Natural killer cell (primary cell): ENCODE results near the gene PDE4D. TPM values are rescaled to one million over a fixed set of nuclear protein-coding genes. Genes with fewer than 3 reads are reported as not detected.

ENCODE experiments used
- ATAC-seq, 3 donors: fragments of 150-1000 bp in 2 of 3; fragments of 200-7000 bp in 1 of 3; cut with Tn5 transposase; 1 replicate in 1 of 3; 2 replicates in 2 of 3; pipeline ENCODE4 v1.10.0; 2021; ENCODE audit warnings: mild to moderate bottlenecking in 2 of 3, moderate library complexity in 2 of 3
- DNase-seq, 2 donors: peaks; one replicate each; pipeline versions ENCODE4 v3.0.0 to v3.0.0-alpha.2; 2013 to 2021; ENCODE audit warnings: mixed read lengths in 1 of 2
- H3K27ac ChIP-seq: one replicate; pipeline ENCODE4 v1.5.1; 2013; ENCODE audit warnings: mild to moderate bottlenecking, low read length
- H3K27me3 ChIP-seq: one replicate; pipeline ENCODE4 v1.6.1; 2013; ENCODE audit warnings: low read length; ENCODE audit not compliant: control insufficient read depth, insufficient read depth
- H3K36me3 ChIP-seq: one replicate; pipeline ENCODE4 v1.6.1; 2013; ENCODE audit warnings: low read length; ENCODE audit not compliant: control insufficient read depth, insufficient read depth
- H3K4me1 ChIP-seq: one replicate; pipeline ENCODE4 v1.6.1; 2013; ENCODE audit warnings: low read length; ENCODE audit not compliant: control insufficient read depth, insufficient read depth
- H3K4me3 ChIP-seq: one replicate; pipeline ENCODE4 v1.5.1; 2013; ENCODE audit warnings: low read length
- H3K9me3 ChIP-seq: one replicate; pipeline ENCODE4 v1.6.1; 2013; ENCODE audit warnings: low read length; ENCODE audit not compliant: control insufficient read depth, insufficient read depth
- H3K27ac Mint-ChIP-seq, 2 donors: one replicate each; pipeline ENCODE4 v1.8.0; 2022; ENCODE audit warnings: mild to moderate bottlenecking in 2 of 2, mixed read lengths in 2 of 2, moderate library complexity in 1 of 2
- H3K27me3 Mint-ChIP-seq, 2 donors: one replicate each; pipeline ENCODE4 v1.8.0; 2022; ENCODE audit warnings: low read depth in 2 of 2, mixed read lengths in 2 of 2
- H3K36me3 Mint-ChIP-seq: one replicate; pipeline ENCODE4 v1.8.0; 2022; ENCODE audit warnings: mixed read lengths
- H3K4me1 Mint-ChIP-seq, 2 donors: one replicate each; pipeline ENCODE4 v1.8.0; 2022; ENCODE audit warnings: mixed read lengths in 2 of 2
- H3K4me3 Mint-ChIP-seq: one replicate; pipeline ENCODE4 v1.8.0; 2022; ENCODE audit warnings: mild to moderate bottlenecking, moderate library complexity, mixed read lengths
- H3K9me3 Mint-ChIP-seq, 2 donors: one replicate each; pipeline ENCODE4 v1.8.0; 2022; ENCODE audit warnings: mixed read lengths in 2 of 2
- WGBS: methylation state at CpG from one replicate; pipeline ENCODE4 v1.1.7; 2013; ENCODE audit warnings: missing lambda C conversion rate; ENCODE audit not compliant: insufficient coverage; 5-methylcytosine and 5-hydroxymethylcytosine counted together
- intact Hi-C: fragments of 100-400 bp; cut with micrococcal nuclease; formaldehyde crosslinking; loops from one replicate; pipeline ENCODE4 v1.14.2; 2022
- total RNA-seq, 4 donors: library from RNA; stranded (reverse); fragments of 120-200 nt in 1 of 4; gene quantifications; one replicate each; pipeline versions ENCODE4 v1.2.3 to v1.2.4, GENCODE V29; 2013 to 2022
- TF ChIP-seq, protein P1 (sequence below): fragments of 200-600 bp; IDR thresholded peaks from one replicate; pipeline ENCODE4 v1.8.0; 2022; ENCODE audit warnings: antibody characterized with exemption

PDE4D gene
- total RNA-seq, 3 donors from 2014 or later (not counting 1 experiment from before 2014, with no cell fraction given): 109 to 170 (median 116) TPM

DNA sequence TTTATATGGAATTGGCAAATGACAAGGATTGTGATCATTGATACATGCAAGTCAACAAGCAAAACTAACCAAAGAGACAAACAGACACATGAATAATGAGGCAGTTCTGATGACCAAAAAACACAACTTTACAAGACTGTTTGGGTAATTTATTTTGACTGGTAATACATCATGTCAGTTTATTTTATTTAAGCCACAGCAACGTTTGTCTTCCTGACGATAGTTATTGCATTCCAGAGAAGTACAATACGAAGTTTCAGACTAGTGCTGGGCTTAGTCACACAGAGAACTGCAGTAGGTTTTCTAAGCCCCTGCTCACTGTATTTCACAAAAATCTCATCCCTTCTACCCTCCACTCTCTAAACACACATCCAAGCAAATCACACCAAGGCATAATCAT is 796.4 kb downstream of the PDE4D start:
- 82% methylated on average over 3 of the region's 3 CpGs for WGBS
- no peak overlapping the region for H3K4me3 Mint-ChIP-seq
- peaks cover 16% of the 10 kb centered on the region for H3K4me1 ChIP-seq
- H3K27me3 Mint-ChIP-seq: no peaks in the 10 kb centered on the region
- no peak overlapping the region for H3K27ac ChIP-seq
- no peak for DNase-seq
- no peaks in the 10 kb centered on the region for H3K36me3 Mint-ChIP-seq
- H3K36me3 ChIP-seq: no peaks in the 10 kb centered on the region
- TF ChIP-seq, protein P1, sequence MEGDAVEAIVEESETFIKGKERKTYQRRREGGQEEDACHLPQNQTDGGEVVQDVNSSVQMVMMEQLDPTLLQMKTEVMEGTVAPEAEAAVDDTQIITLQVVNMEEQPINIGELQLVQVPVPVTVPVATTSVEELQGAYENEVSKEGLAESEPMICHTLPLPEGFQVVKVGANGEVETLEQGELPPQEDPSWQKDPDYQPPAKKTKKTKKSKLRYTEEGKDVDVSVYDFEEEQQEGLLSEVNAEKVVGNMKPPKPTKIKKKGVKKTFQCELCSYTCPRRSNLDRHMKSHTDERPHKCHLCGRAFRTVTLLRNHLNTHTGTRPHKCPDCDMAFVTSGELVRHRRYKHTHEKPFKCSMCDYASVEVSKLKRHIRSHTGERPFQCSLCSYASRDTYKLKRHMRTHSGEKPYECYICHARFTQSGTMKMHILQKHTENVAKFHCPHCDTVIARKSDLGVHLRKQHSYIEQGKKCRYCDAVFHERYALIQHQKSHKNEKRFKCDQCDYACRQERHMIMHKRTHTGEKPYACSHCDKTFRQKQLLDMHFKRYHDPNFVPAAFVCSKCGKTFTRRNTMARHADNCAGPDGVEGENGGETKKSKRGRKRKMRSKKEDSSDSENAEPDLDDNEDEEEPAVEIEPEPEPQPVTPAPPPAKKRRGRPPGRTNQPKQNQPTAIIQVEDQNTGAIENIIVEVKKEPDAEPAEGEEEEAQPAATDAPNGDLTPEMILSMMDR: no peak
- H3K9me3 Mint-ChIP-seq: no peaks in the 10 kb centered on the region
- no peaks in the 10 kb centered on the region for H3K9me3 ChIP-seq
- intact Hi-C loops: no loop called here
- H3K27ac Mint-ChIP-seq: peak overlapping the region; percentile 4 to 88
- no peaks in the 10 kb centered on the region for H3K27me3 ChIP-seq
- peaks cover 45 to 55% of the 10 kb centered on the region in 2 donors for H3K4me1 Mint-ChIP-seq
- ATAC-seq: no peak
- H3K4me3 ChIP-seq: no peak overlapping the region

DNA sequence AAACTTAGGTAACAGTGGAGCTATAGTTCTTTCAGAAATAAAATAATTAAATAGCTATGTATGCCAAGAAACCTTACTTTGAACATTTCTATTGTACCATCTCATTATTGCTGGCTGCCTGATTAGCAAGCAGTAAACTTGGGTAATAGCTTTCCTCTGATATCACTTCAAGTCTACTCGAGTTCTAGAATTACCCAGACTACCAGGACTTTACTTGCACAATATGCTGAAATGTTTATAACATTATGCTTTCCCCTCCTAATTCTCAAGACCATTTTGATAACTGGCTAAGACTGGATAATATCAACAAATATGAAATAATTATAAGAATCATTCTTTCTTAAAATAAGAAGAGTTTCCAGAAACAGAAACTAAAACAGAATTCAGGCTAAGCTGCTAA is 798.0 kb downstream of the PDE4D start:
- 100% methylated on average over 1 of the region's 1 CpG for WGBS
- Mint-ChIP-seq H3K4me1 (peaks cover 36 to 46% of the 10 kb centered on the region in 2 donors), H3K9me3 (no peaks in the 10 kb centered on the region), H3K4me3 (no peak overlapping the region), H3K27me3 (no peaks in the 10 kb centered on the region), H3K36me3 (no peaks in the 10 kb centered on the region), H3K27ac (peak overlapping the region; percentile 60 to 71)
- TF ChIP-seq, protein P1: no peak
- H3K36me3 ChIP-seq: no peaks in the 10 kb centered on the region
- H3K4me3 ChIP-seq: no peak overlapping the region
- DNase-seq: no peak
- no peak for ATAC-seq
- H3K27me3 ChIP-seq: no peaks in the 10 kb centered on the region
- no peaks in the 10 kb centered on the region for H3K9me3 ChIP-seq
- H3K27ac ChIP-seq: no peak overlapping the region
- intact Hi-C loops: no loop called here
- H3K4me1 ChIP-seq: peaks cover 11% of the 10 kb centered on the region

DNA sequence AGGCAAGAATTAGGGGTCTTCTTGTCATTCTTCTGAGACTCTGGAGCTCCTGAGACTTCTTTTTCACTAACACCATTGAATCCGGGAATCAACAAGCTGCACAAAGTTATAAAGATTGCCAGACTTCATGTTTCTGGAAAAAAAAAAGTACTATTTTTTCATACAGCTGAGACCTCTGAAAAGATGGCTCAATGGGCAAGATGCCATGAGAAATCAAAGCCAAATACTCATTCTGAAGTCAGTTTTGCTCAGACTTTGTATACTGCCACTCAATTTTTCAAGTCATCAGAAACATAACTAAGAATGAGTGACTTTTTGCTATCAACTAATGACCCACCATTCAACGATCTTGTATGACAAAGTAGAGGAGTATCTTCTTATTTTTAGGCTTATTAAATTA is 798.7 kb downstream of the PDE4D start:
- TF ChIP-seq, protein P1: no peak
- Histone ChIP-seq H3K27me3 (no peaks in the 10 kb centered on the region), H3K4me3 (no peak overlapping the region), H3K36me3 (no peaks in the 10 kb centered on the region), H3K9me3 (no peaks in the 10 kb centered on the region), H3K27ac (no peak overlapping the region), H3K4me1 (peaks cover 8% of the 10 kb centered on the region)
- H3K4me3 Mint-ChIP-seq: no peak overlapping the region
- intact Hi-C loops: no loop called here
- no peak overlapping the region for H3K27ac Mint-ChIP-seq
- H3K27me3 Mint-ChIP-seq: no peaks in the 10 kb centered on the region
- 89% methylated on average over 1 of the region's 2 CpGs for WGBS
- ATAC-seq (no peak), DNase-seq (no peak)
- no peaks in the 10 kb centered on the region for H3K36me3 Mint-ChIP-seq
- H3K4me1 Mint-ChIP-seq: peaks cover 30 to 40% of the 10 kb centered on the region in 2 donors
- H3K9me3 Mint-ChIP-seq: no peaks in the 10 kb centered on the region

DNA sequence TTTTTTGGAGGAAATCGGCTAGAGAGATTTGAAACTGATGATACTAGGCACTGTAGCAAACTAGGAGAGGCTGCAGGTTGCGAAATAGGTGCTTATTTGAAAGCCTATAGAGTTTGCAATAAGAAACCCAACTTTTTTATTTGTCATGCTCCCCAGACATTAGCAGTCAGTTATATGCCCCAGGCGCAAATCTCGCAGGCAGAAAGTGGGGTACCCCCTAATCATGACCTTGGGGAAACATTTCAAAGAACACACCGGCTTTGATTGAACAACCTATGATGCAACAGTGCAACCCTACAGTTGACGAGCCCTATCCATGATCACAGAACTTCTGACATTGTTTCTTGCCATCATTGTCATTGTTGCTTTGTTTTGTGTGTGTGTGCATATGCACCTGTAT is 800.2 kb downstream of the PDE4D start:
- intact Hi-C loops: no loop called here
- no peak overlapping the region for H3K4me3 Mint-ChIP-seq

More for the DNA sequence above, 800.2 kb downstream of the PDE4D start:
- Histone ChIP-seq H3K4me1 (peaks cover 2% of the 10 kb centered on the region), H3K9me3 (no peaks in the 10 kb centered on the region), H3K27ac (no peak overlapping the region), H3K27me3 (no peaks in the 10 kb centered on the region), H3K36me3 (no peaks in the 10 kb centered on the region), H3K4me3 (no peak overlapping the region)
- ATAC-seq (no peak), DNase-seq (no peak)
- H3K27ac Mint-ChIP-seq: no peak overlapping the region
- H3K4me1 Mint-ChIP-seq: peaks cover 16 to 25% of the 10 kb centered on the region in 2 donors
- H3K27me3 Mint-ChIP-seq: no peaks in the 10 kb centered on the region
- TF ChIP-seq, protein P1: no peak
- no peaks in the 10 kb centered on the region for H3K9me3 Mint-ChIP-seq
- WGBS: 93% methylated on average over 6 of the region's 6 CpGs
- no peaks in the 10 kb centered on the region for H3K36me3 Mint-ChIP-seq
